Hepatocyte (in vitro differentiated cells): Measurements from ENCODE around the gene PCYT1B.

Source experiments
- CTCF ChIP-seq: fragments of 200-600 bp; sonication (generic); IDR thresholded peaks from 2 replicates; pipeline ENCODE4 v1.5.1; 2016; ENCODE audit warnings: antibody characterized with exemption, mild to moderate bottlenecking; ENCODE audit not compliant: poor library complexity
- EZH2 ChIP-seq: fragments of 200-600 bp; sonication (generic); IDR thresholded peaks from 2 replicates; pipeline ENCODE4 v1.6.1; 2016; ENCODE audit warnings: antibody characterized with exemption, mild to moderate bottlenecking, borderline replicate concordance
- EZH2phosphoT487 ChIP-seq: fragments of 200-600 bp; sonication (generic); IDR thresholded peaks from one replicate; pipeline ENCODE4 v1.6.1; 2018; ENCODE audit warnings: antibody characterized with exemption, mild to moderate bottlenecking, low read depth, moderate library complexity; ENCODE audit not compliant: unreplicated experiment, severe bottlenecking

- TF ChIP-seq CTCF = no peak
- TF ChIP-seq EZH2 = no peak
- no peak for TF ChIP-seq EZH2phosphoT487
Observed at GRCh38 chrX:24629701-24630100, 17.4 kb downstream of the PCYT1B start.
